ENCODE measurements around the gene SLC6A9. TPM values are rescaled to one million over a fixed set of nuclear protein-coding genes. Genes with fewer than 3 reads are reported as not detected.

Gene SLC6A9
- total RNA-seq, 2 experiments from 2014 or later: 0.17 TPM; not detected in 1

- DNase-seq: no peak
- Mint-ChIP-seq H3K27ac (no peak overlapping the region), H3K4me1 (ENCODE audit: low read depth) (no peaks in the 10 kb centered on the region), H3K27me3 (no peaks in the 10 kb centered on the region), H3K9me3 (no peaks in the 10 kb centered on the region), H3K36me3 (ENCODE audit: low read depth) (peaks cover 40% of the 10 kb centered on the region), H3K4me3 (no peak overlapping the region)
- intact Hi-C loops (cut with DNase I, micrococcal nuclease): no loop called here
- peaks cover 43% of the 10 kb centered on the region for H3K36me3 ChIP-seq (ENCODE audit: insufficient read depth, low read length)
- TF ChIP-seq CTCF (IDR thresholded peaks at IDR 0.05): no peak
- H3K27ac ChIP-seq (ENCODE audit: low read depth in 1 of 2, low read length in 2 of 2): no peak overlapping the region
- CTCF ChIA-PET: no interaction called here
- no peaks in the 10 kb centered on the region for H3K9me3 ChIP-seq (ENCODE audit: control insufficient read depth in 1 of 2, insufficient read depth in 1 of 2, low read length in 2 of 2)
- H3K4me1 ChIP-seq (ENCODE audit: insufficient read depth, low read length): no peaks in the 10 kb centered on the region
- H3K27me3 ChIP-seq (ENCODE audit: control insufficient read depth in 1 of 2, insufficient read depth in 2 of 2, low read length in 2 of 2): no peaks in the 10 kb centered on the region
- POLR2A ChIA-PET: no interaction called here
- H3K4me3 ChIP-seq (ENCODE audit: low read length): no peak overlapping the region
- ATAC-seq (ENCODE audit: poor library complexity): no peak
Observed at GRCh38 chr1:43957407-43958040, 73.7 kb downstream of the SLC6A9 start.

GRCh38 chr1:43956234-43956633, 75.0 kb downstream of the SLC6A9 start:
- POLR2A ChIA-PET: no interaction called here
- Mint-ChIP-seq H3K27ac (no peak overlapping the region), H3K4me3 (no peak overlapping the region), H3K9me3 (no peaks in the 10 kb centered on the region), H3K36me3 (ENCODE audit: low read depth) (peaks cover 33% of the 10 kb centered on the region), H3K27me3 (no peaks in the 10 kb centered on the region), H3K4me1 (ENCODE audit: low read depth) (peaks cover 3% of the 10 kb centered on the region)
- Histone ChIP-seq H3K4me3 (ENCODE audit: low read length) (no peak overlapping the region), H3K27me3 (ENCODE audit: control insufficient read depth in 1 of 2, insufficient read depth in 2 of 2, low read length in 2 of 2) (no peaks in the 10 kb centered on the region), H3K9me3 (ENCODE audit: control insufficient read depth in 1 of 2, insufficient read depth in 1 of 2, low read length in 2 of 2) (no peaks in the 10 kb centered on the region), H3K27ac (ENCODE audit: low read depth in 1 of 2, low read length in 2 of 2) (no peak overlapping the region), H3K4me1 (ENCODE audit: insufficient read depth, low read length) (no peaks in the 10 kb centered on the region), H3K36me3 (ENCODE audit: insufficient read depth, low read length) (peaks cover 35% of the 10 kb centered on the region)
- intact Hi-C loops (cut with DNase I, micrococcal nuclease): no loop called here
- CTCF ChIA-PET: no interaction called here
- no peak for TF ChIP-seq CTCF (IDR thresholded peaks at IDR 0.05)
- no peak for DNase-seq
- ATAC-seq (ENCODE audit: poor library complexity): no peak

GRCh38 chr1:43954036-43954435, 77.2 kb downstream of the SLC6A9 start:
- Histone ChIP-seq H3K36me3 (ENCODE audit: insufficient read depth, low read length) (peaks cover 35% of the 10 kb centered on the region), H3K9me3 (ENCODE audit: control insufficient read depth in 1 of 2, insufficient read depth in 1 of 2, low read length in 2 of 2) (no peaks in the 10 kb centered on the region), H3K27ac (ENCODE audit: low read depth in 1 of 2, low read length in 2 of 2) (no peak overlapping the region), H3K4me3 (ENCODE audit: low read length) (no peak overlapping the region), H3K4me1 (ENCODE audit: insufficient read depth, low read length) (no peaks in the 10 kb centered on the region), H3K27me3 (ENCODE audit: control insufficient read depth in 1 of 2, insufficient read depth in 2 of 2, low read length in 2 of 2) (no peaks in the 10 kb centered on the region)
- Mint-ChIP-seq H3K4me3 (no peak overlapping the region), H3K27ac (no peak overlapping the region), H3K9me3 (no peaks in the 10 kb centered on the region), H3K36me3 (ENCODE audit: low read depth) (peaks cover 31% of the 10 kb centered on the region), H3K4me1 (ENCODE audit: low read depth) (peaks cover 22% of the 10 kb centered on the region), H3K27me3 (no peaks in the 10 kb centered on the region)
- no peak for TF ChIP-seq CTCF (IDR thresholded peaks at IDR 0.05)
- DNase-seq (no peak), ATAC-seq (ENCODE audit: poor library complexity) (no peak)
- CTCF ChIA-PET: no interaction called here
- POLR2A ChIA-PET: no interaction called here
- intact Hi-C loops (cut with DNase I, micrococcal nuclease): no loop called here

All from CD4-positive, alpha-beta T cell (primary cell).